Esophagus squamous epithelium (tissue), 5 donors: ENCODE measurements around the gene FHOD3. TPM values are rescaled to one million over a fixed set of nuclear protein-coding genes. Genes with fewer than 3 reads are reported as not detected.

Source experiments
- DNase-seq: peaks from one replicate; lab custom pipeline; 2025; lab: John Stamatoyannopoulos, UW
- H3K27ac ChIP-seq, 4 donors: fragments of 200-600 bp; sonication (generic); one replicate each; pipeline ENCODE4 v1.5.1; 2016 to 2019; ENCODE audit warnings: mild to moderate bottlenecking in 1 of 4
- H3K27me3 ChIP-seq, 4 donors: fragments of 200-600 bp; sonication (generic); 1 replicate in 3 of 4; 2 replicates in 1 of 4; pipeline versions ENCODE4 v1.5.1 to v1.6.0; 2017 to 2021; ENCODE audit warnings: antibody characterized with exemption in 1 of 4
- H3K36me3 ChIP-seq, 3 donors: fragments of 200-600 bp; sonication (generic); one replicate each; pipeline ENCODE4 v1.5.1; 2016 to 2019
- H3K4me1 ChIP-seq, 3 donors: fragments of 200-600 bp; sonication (generic); one replicate each; pipeline ENCODE4 v1.5.1; 2017 to 2019
- H3K4me3 ChIP-seq, 4 donors: fragments of 200-600 bp; sonication (generic); 1 replicate in 3 of 4; 2 replicates in 1 of 4; pipeline ENCODE4 v1.5.1; 2016 to 2019; ENCODE audit warnings: mild to moderate bottlenecking in 2 of 4, moderate library complexity in 1 of 4
- H3K9me3 ChIP-seq, 3 donors: fragments of 200-600 bp; sonication (generic); one replicate each; pipeline ENCODE4 v1.5.1; 2016 to 2019
- CTCF ChIP-seq, 6 experiments: fragments of 450-650 bp in 4 of 6; fragments of 200-600 bp in 2 of 6; sonication (generic) in 2 of 6; IDR thresholded peaks; one replicate each; pipeline ENCODE4 v1.5.1; 2016 to 2019; ENCODE audit warnings: antibody characterized with exemption in 6 of 6, mild to moderate bottlenecking in 4 of 6, moderate library complexity in 4 of 6
- POLR2A ChIP-seq, 4 donors: fragments of 450-650 bp; IDR thresholded peaks; one replicate each; pipeline ENCODE4 v1.6.1; 2017; ENCODE audit warnings: antibody characterized with exemption in 4 of 4, mild to moderate bottlenecking in 4 of 4, moderate library complexity in 3 of 4
- WGBS, 2 donors: methylation state at CpG; one replicate each; pipeline ENCODE4 v1.1.5; 2018; 5-methylcytosine and 5-hydroxymethylcytosine counted together
- intact Hi-C: fragments of 100-400 bp; cut with DNase I; formaldehyde crosslinking; loops from one replicate; pipeline ENCODE4 v1.15.0; 2022
- total RNA-seq, 4 donors: library from RNA; depleted of rRNA; stranded (reverse); fragments of >200 nt; gene quantifications; one replicate each; pipeline ENCODE4 v1.1.0, GENCODE V29; 2016
- donor health status: DM: yes; HTN: yes; CAD: no.

FHOD3 gene
- total RNA-seq, 4 donors from 2014 or later: 3.1 to 29.6 (median 5.7) TPM

- DNase-seq: no peak
- H3K4me3 ChIP-seq: no peak overlapping the region
- H3K4me1 ChIP-seq: peaks cover 0 to 1% (median 0%) of the 10 kb centered on the region in 3 donors
- no peak for TF ChIP-seq POLR2A (IDR thresholded peaks at IDR 0.05)
- TF ChIP-seq CTCF (IDR thresholded peaks at IDR 0.05): no peak
- WGBS, 2 donors: 52 to 61% methylated on average over 4 of the region's 4 CpGs
- no peak overlapping the region for H3K27ac ChIP-seq
- H3K36me3 ChIP-seq: no peaks in the 10 kb centered on the region
- intact Hi-C loops: no loop called here
- H3K27me3 ChIP-seq: no peaks in the 10 kb centered on the region
- no peaks in the 10 kb centered on the region for H3K9me3 ChIP-seq
These were observed 83.6 kb downstream of the FHOD3 start for GRCh38 chr18:36381075-36381474.

GRCh38 chr18:36382854-36383253 is 85.3 kb downstream of the FHOD3 start:
- Histone ChIP-seq H3K36me3 (no peaks in the 10 kb centered on the region), H3K27me3 (no peaks in the 10 kb centered on the region), H3K4me3 (no peak overlapping the region), H3K9me3 (no peaks in the 10 kb centered on the region), H3K27ac (no peak overlapping the region), H3K4me1 (peaks cover 0 to 12% (median 3%) of the 10 kb centered on the region in 3 donors)
- DNase-seq: no peak
- TF ChIP-seq CTCF (IDR thresholded peaks at IDR 0.05) (no peak), POLR2A (IDR thresholded peaks at IDR 0.05) (no peak)
- WGBS, 2 donors: 55 to 62% methylated on average over 1 of the region's 5 CpGs
- intact Hi-C loops: no loop called here

- H3K4me1 ChIP-seq: peaks cover 0 to 26% (median 3%) of the 10 kb centered on the region in 3 donors
- TF ChIP-seq POLR2A (IDR thresholded peaks at IDR 0.05): no peak
- TF ChIP-seq CTCF (IDR thresholded peaks at IDR 0.05): no peak
- no peak for DNase-seq
- H3K27me3 ChIP-seq: no peaks in the 10 kb centered on the region
- H3K27ac ChIP-seq: peak overlapping the region in 2 of 4 donors; percentile 11 to 57
- H3K9me3 ChIP-seq: no peaks in the 10 kb centered on the region
- no peak overlapping the region for H3K4me3 ChIP-seq
- intact Hi-C loops: no loop called here
- 42 to 56% methylated on average over 4 to 10 of the region's 10 CpGs for WGBS, 2 donors
- no peaks in the 10 kb centered on the region for H3K36me3 ChIP-seq
These were observed 88.8 kb downstream of the FHOD3 start for GRCh38 chr18:36386150-36386920.

GRCh38 chr18:36387310-36387709 is 89.8 kb downstream of the FHOD3 start:
- H3K36me3 ChIP-seq: no peaks in the 10 kb centered on the region
- DNase-seq: no peak
- WGBS, 2 donors: 37 to 46% methylated on average over 2 of the region's 3 CpGs
- H3K4me3 ChIP-seq: no peak overlapping the region
- no peaks in the 10 kb centered on the region for H3K27me3 ChIP-seq
- no peak overlapping the region for H3K27ac ChIP-seq
- peaks cover 0 to 26% (median 3%) of the 10 kb centered on the region in 3 donors for H3K4me1 ChIP-seq
- H3K9me3 ChIP-seq: no peaks in the 10 kb centered on the region
- intact Hi-C loops: no loop called here
- TF ChIP-seq CTCF (IDR thresholded peaks at IDR 0.05) (no peak), POLR2A (IDR thresholded peaks at IDR 0.05) (no peak)

- TF ChIP-seq POLR2A (IDR thresholded peaks at IDR 0.05) (no peak), CTCF (IDR thresholded peaks at IDR 0.05) (no peak)
- no peak for DNase-seq
- Histone ChIP-seq H3K27ac (no peak overlapping the region), H3K27me3 (no peaks in the 10 kb centered on the region), H3K4me3 (no peak overlapping the region), H3K4me1 (peaks cover 0 to 26% (median 3%) of the 10 kb centered on the region in 3 donors), H3K36me3 (no peaks in the 10 kb centered on the region), H3K9me3 (no peaks in the 10 kb centered on the region)
- intact Hi-C loops: no loop called here
- WGBS, 2 donors: 63 to 82% methylated on average over 3 to 4 of the region's 4 CpGs
These were observed 90.8 kb downstream of the FHOD3 start for GRCh38 chr18:36388310-36388709.
